Activated CD4-positive, CD25-positive, alpha-beta regulatory T cell treated with anti-CD3 and anti-CD28 coated beads, Interleukin-2, amount 50 U/mL, for 16 hours (primary cell): ENCODE results near the gene C1orf115.
"Not testable (repeated sequence)": the region's sequence is repeated elsewhere in the genome, so short reads cannot be mapped to it uniquely, and the experiment has no call there.

Experiments
- DNase-seq: peaks from one replicate; pipeline ENCODE4 v3.0.0-alpha.2; 2020; ENCODE audit warnings: low read depth, low spot score

The C1orf115 gene

GRCh38 chr1:220694866-220695382, 4.8 kb downstream of the C1orf115 start:
- DNase-seq = no peak

GRCh38 chr1:220695426-220695825, 5.3 kb downstream of the C1orf115 start:
- no peak for DNase-seq

- DNase-seq = no peak
Measured at GRCh38 chr1:220696226-220696862, 6.2 kb downstream of the C1orf115 start.

GRCh38 chr1:220696863-220697231, 6.7 kb downstream of the C1orf115 start:
- no peak for DNase-seq

GRCh38 chr1:220697326-220697725, 7.2 kb downstream of the C1orf115 start:
- no peak for DNase-seq

- DNase-seq = no peak
Measured at GRCh38 chr1:220698607-220699016, 8.4 kb downstream of the C1orf115 start.

GRCh38 chr1:220699044-220699443, 8.9 kb downstream of the C1orf115 start:
- no peak for DNase-seq

- DNase-seq = no peak
Measured at GRCh38 chr1:220700556-220701179, 10.5 kb downstream of the C1orf115 start.

GRCh38 chr1:220701974-220702373, 11.8 kb downstream of the C1orf115 start:
- DNase-seq = no peak

GRCh38 chr1:220702733-220703270, 12.6 kb downstream of the C1orf115 start:
- DNase-seq = no peak

GRCh38 chr1:220703305-220703704, 13.1 kb downstream of the C1orf115 start:
- DNase-seq = no peak

- no peak for DNase-seq
Measured at GRCh38 chr1:220705782-220706181, 15.6 kb downstream of the C1orf115 start.

- DNase-seq = no peak
Measured at GRCh38 chr1:220706480-220706879, 16.3 kb downstream of the C1orf115 start.

- no peak for DNase-seq
Measured at GRCh38 chr1:220707160-220707559, 17.0 kb downstream of the C1orf115 start.

- DNase-seq = no peak
Measured at GRCh38 chr1:220708244-220708643, 18.1 kb downstream of the C1orf115 start.

GRCh38 chr1:220708936-220709801, 19.0 kb downstream of the C1orf115 start:
- DNase-seq = no peak

GRCh38 chr1:220710333-220710732, 20.2 kb downstream of the C1orf115 start:
- no peak for DNase-seq

- DNase-seq = no peak
Measured at GRCh38 chr1:220711056-220711809, 21.1 kb downstream of the C1orf115 start.

- DNase-seq = not testable (repeated sequence)
Measured at GRCh38 chr1:220715986-220716385, 25.8 kb downstream of the C1orf115 start.

GRCh38 chr1:220717800-220718640, 27.9 kb downstream of the C1orf115 start:
- no peak for DNase-seq
